Measurements from ENCODE around the gene ORMDL3. TPM values are rescaled to one million over a fixed set of nuclear protein-coding genes. Genes with fewer than 3 reads are reported as not detected.

The ORMDL3 gene
- total RNA-seq, 2 donors from 2014 or later: 39.7 to 50.4 TPM

DNA sequence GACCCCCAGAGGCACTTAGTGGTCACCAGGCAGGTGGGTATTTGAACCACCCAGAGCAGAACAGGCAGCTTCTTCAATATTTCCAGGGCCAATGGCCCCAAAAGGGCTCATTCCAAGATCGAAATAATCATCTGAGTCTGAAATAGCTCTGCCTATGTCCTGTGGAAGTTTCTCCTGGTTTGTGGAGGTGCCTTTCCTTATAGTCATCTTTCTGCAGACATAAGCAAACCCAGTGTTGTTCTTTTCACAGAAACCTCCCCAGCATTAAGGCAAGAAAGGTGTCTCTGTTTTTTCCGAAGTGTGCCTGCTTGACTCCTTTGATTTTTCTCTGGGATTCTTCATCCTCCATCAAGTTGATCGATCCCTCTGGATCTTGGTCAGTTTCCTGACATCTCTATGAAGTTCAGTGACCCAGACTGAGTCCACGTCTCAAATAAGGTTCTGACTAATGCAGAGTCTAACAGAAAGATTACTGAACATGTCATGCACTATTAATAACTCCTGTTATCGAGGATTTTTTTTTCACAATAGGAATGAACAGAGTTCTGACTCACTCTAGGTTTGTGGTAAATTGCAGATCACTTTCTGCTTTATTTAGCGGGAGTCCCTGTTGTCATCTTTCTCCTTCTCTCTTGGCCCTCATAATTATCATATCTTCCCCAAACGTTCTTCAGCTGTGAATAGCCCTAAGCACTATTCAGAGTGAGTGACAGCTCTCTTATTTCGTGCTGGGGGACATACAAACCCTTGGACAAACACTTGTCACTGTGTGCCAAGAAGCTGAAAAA is 1.7 kb upstream of the ORMDL3 start:
- ATAC-seq (peak; percentile 28 to 61), DNase-seq (no peak)
- intact Hi-C loops (cut with DNase I): no loop called here

DNA sequence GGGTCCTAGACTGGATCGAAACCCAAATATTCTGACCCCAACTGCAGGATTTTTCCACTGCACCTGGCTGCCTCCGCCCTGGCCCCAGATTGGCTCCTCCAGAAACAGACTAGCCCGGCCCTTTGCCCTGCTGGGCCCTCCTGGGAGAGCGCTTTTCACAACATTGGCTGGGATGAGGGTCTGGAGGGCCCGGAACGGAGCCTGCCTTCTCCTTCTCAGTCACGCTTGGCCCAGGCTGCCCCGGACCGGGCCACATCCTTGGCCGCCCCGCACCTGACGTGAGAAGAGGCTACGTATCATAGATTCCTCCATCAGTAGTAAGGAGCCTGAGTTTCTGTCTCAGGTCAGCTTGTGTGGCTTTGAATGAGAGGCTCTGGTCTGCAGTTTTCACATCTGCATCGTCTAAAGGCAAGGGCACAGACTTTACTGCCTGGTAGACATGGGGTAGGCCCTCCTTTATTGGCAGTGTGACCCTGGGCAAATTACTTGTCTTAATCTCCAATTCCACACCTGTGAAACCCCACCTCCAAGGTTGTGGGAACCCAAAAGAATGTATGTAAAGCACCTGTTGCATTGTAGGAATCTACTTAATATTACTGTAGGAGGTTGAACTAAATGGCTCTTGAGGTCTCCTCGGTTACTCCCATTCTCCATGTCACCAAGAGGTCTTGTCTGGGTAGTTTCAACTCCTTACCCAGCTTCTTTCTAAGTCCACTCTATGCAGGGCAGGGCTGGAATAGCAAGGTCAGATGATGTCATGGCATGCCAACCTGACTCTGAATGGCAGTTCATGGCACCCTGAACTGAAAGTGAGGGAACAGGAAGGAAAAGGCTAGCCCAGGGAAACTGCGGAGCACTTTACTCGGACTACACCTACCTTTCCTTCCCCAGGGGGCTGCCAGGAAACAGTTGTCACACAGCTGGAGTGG is 792 bp upstream of the ORMDL3 start:
- intact Hi-C loops (cut with DNase I): no loop called here
- peak; percentile 52 to 53 for ATAC-seq

DNA sequence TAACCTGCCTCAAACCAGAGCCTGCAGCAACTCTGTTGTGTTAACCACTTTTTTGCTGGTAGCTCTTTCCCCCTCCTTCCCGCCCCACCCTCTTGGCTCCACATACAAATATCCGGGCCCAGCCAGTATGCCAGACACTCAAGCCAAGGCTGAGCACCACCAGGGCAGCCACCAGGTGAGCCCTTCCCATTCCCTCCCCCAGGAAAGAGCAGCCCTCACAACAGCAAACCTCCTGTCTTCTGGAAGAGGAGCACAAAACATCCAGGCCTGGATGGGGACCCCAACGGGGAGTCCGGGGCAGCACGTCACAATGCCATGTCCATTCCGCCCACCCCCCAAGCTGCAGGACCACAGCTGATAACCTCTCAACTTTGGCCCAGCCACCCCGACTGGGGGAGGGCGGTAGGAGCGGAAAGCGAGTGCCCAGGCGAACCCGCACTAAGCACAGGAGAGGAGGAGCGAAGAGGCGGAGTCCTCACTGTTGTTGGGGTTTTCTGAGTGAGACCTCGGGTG is 757 bp downstream of the ORMDL3 start:
- intact Hi-C loops (cut with DNase I): no loop called here
- peak; percentile 28 for DNase-seq
- ATAC-seq: peak; percentile 23 to 29

More for the DNA sequence above, 792 bp upstream of the ORMDL3 start:
- peak; percentile 56 for DNase-seq

DNA sequence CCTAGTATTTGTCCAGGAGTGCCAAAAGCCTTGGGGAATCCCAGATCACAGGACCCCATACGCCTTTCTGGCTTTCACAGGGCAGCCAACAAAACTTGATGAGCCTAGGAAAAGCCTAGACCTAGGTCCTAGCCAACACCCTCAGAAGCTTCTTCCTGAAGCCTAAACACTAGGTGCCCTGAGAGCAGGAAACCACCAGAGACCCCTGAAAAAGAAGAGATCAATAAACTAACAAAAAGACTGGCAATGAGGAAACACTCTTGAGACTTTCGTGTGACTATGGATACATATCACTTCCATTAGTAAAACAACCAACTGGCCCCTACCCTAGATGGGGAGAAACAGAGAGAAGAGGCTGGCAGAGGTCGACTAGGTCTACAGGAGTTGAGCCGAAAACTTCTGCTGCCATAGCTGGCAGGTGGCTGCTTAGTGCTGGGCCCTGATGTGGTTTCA is 1.2 kb downstream of the ORMDL3 start:
- DNase-seq (no peak), ATAC-seq (no peak)
- intact Hi-C loops (cut with DNase I): no loop called here

DNA sequence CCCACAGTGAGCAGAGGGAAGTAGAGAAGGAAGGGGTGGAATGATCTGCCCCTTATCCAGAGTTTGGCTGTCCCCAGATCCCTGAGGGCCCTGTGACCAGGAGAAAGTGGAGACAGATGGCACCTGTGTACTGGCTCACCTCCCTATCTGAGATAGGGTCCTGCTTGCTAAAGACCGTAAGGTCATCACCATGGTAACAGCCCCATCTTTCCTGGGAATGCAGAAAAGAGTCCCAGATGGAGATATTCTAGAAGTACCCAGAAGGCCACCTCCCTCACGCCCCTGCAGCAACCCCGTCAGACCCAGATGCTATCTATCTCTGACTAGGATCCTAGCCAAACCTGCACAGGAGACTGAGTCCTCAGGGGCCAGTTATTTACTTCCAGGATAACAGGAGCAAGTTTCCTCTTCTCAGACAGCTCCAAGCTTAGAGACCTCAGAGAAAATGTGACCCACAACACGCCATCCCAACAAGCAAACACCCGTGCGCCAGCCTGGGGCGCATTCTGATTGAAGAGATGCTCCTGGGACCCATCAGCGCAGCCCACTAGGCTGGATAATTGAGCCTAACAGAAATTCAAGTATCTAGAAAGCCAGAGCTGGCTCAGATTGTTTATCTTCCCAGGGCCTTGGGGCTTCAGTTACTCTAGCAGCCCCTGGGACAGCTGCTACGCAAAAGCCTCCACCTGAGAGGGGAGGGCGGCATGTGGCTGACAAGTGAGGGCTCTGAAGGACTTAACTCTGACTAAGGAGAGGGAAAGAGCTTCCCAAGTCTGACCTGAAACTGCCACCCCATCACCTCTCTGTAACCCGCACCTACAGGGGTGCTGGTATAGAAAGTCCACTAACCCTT is 1.9 kb downstream of the ORMDL3 start:
- ATAC-seq (no peak), DNase-seq (no peak)
- intact Hi-C loops (cut with DNase I): no loop called here

DNA sequence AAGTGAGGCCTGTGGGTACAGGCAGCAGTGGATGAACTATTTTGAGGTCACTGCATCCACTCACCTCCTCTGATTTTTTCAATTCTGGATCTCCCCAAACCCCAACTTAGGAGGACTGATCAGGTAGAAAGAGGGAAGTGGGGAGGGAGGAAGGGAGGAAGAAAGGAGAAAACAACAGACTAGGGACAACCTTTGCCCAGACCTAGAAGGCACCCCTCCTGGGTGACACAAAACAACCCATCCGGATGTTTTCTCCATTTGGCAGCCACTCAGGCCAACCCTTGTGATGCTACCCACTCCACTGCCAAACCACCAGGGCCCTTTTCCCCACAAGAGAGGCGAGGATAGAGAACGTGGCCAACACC is 2.7 kb downstream of the ORMDL3 start:
- ATAC-seq (no peak), DNase-seq (no peak)
- intact Hi-C loops (cut with DNase I): no loop called here

DNA sequence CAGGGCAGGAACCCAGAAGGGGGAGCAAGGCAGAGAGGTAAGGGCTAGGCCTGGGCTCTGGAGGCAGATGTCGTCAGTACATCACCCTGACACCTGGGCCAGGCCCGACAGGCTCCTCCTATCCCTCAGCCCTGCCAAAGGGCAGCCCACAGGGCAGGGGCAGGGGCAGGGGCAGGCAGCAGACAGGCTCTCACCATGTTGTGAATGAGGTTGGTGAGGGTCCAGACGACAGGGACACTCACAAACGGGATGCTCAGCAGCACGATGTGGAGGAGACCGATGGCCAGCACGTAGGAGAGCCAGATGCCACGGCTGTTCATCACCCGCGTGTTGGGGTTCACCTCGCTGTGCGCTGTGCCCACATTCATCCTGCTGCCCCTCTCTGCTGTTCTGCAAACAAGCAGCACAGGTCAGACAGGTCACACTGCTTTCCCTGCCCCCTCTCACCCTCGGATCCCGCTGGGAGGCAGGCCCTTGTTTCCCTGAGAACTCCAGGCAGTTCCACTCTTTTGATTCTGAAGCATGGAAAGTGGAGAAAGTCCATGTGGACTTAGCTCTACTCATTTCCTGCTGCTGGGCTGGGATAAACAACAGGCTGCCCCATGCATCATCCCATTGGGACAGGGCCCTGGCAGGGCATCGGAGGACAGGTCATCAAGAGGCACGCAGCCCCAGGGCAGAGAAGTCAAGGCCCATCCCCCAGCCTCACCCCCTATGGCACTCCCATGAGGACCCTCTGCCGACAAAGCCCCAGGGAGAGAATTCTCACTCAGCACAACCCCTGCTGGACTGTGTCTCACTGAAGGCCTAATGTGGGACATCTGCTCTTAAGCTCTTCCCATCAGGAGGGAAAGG is 3.3 kb downstream of the ORMDL3 start:
- ATAC-seq: no peak
- no peak for DNase-seq

DNA sequence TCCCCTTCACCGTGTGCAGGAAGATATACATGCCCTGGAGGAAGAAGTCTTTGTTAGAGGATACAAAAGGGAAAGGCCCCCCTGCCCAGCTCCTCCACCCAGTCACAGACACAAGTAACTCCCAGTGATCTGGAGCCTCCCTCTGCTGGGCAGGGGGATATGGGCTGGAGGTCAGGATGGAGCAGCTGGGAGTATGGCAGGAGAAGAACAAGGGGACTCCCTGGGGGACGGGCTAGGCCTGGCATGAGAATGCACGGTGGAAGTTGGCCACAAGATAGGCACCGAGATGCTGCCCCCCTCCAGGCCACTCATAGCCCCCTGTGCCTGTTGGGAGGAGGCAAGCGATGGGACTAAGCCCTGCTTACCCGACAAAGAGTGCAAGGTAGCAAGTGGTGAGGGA is 4.2 kb downstream of the ORMDL3 start:
- no peak for ATAC-seq
- intact Hi-C loops (cut with DNase I): no loop called here
- no peak for DNase-seq

More for the DNA sequence above, 3.3 kb downstream of the ORMDL3 start:
- intact Hi-C loops (cut with DNase I): no loop called here

DNA sequence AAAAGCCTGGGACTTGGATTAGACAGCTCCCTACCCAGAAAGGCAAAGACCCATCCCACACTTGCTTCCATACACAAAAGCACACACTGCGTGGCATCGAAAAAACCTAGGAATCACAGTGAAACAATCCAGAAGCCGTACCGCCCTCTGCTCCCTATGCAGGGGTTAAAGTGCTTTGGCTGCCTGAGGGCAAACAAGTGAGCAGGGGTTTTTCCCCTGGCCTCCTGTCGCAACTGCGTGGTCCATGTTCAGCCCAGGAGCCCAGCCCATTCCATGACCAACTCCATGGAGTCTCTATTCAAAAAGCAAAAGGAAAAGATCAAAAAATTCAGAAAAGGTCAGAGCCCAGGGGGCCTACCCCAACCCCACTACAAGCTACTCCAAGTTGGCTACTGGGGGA is 5.4 kb downstream of the ORMDL3 start:
- ATAC-seq (no peak), DNase-seq (no peak)
- intact Hi-C loops (cut with DNase I): no loop called here

DNA sequence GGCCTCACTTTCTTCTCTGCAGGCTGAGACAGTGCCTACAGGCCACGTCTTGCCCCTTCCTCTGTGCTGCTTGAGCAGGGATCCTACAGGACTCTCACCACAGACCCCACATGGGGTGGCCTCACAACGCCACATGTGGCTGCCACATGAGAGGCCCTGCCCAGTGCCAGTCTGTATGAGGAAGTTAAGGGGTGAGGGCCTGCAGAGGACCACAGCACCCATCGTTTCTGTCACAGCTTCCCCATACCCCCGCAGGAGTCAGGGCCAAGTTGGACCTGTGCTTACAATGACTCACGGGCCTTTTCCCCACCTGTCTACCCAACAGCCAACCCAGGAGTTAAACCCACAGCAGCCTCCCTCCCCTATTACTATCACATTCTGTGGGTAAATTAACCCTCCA is 6.1 kb downstream of the ORMDL3 start:
- no peak for DNase-seq
- intact Hi-C loops (cut with DNase I): no loop called here
- no peak for ATAC-seq

DNA sequence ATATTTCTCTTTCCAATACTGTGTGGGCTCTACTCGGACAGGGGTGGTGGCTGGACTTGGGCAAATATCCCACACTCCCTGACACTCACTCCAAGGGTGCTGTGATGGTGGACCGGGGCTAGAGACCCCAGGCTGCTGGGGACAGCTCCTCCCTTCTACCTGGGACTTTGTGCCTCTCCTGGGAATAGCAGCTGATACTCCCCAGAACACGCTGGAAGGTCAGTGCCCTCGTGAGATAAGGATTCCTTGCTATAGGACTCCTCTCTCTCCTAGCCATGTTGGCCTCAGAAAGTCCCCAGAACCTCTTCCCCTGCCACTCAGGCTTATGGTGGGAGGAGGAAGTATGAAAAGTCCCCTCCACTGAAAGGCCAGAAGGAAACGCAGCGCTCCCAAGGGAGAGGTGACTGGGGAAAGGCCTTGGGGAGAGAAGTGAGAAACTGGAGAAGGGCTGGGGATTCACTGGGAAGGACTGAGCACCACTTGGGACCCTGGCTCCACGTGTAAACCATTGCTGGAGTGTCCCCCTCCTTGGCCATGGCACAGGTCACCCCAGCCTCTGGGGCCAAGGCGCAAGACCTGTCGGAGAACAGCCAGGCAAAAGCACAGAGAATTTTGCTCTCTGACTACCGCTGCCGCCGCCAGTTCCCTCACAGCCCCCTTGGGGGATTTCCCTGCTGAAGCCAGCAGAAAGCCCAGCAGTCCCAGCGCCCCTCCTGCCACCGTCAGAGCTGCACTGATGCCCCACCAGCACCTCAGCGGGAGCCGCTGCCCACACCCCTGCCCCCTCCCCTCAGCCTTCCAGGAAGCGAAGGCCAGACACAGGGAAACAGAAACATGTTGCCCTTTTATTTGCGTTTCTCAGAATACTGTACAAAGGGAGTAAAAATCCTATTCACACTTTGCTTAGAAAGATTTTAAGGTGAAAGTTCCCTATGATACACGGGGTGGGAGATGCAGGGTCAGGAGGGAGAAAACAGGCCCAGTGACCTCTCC is 6.9 kb downstream of the ORMDL3 start:
- intact Hi-C loops (cut with DNase I): no loop called here
- ATAC-seq (no peak), DNase-seq (no peak)

DNA sequence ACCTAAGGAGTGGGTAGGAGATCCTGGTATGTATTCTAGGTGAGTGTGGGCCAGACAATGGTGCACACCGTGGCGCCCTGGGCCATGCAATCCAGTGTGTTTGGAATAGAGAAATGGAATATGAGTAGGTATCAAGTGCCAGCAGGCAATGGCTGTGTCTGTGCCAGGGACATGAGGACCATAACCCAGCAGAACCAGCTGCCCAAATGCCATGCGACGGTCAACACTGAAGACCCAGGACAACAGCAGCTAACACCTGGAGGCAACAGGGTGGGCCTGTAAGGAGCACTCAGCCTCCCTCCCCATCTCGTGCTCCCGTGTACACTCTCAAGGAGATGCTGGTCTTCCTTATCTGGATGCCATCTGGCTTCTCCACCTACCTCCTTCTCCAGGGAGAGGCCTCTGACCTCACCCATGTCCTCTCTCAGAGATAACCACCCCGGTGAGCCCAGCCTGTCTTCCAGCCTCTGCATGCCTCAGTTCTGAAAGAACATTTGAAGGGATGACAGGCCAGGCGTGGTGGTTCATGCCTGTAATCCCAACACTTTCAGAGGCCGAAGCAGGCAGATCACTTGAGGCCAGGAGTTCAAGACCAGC is 8.2 kb downstream of the ORMDL3 start:
- intact Hi-C loops (cut with DNase I): no loop called here
- ATAC-seq: no peak
- no peak for DNase-seq

DNA sequence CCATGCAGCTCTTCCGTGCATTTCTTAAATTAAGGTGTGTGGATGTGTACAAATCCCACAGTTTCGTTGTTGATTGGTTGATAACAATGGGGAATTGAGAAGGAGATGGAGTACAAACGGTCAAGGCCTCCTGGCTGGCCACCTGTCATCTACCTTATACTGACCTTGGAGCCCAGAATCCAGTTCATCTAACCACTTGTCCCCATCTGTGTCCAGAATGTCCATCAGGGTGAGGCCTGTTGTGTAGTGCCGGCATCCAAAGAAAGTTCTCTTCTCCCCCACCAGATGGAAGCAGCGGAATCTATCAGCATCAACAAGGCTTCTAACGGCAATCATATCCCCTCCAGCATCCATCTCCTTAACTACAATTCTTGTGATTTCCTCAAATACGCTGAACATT is 10.5 kb downstream of the ORMDL3 start:
- DNase-seq: no peak
- intact Hi-C loops (cut with DNase I): no loop called here
- no peak for ATAC-seq

DNA sequence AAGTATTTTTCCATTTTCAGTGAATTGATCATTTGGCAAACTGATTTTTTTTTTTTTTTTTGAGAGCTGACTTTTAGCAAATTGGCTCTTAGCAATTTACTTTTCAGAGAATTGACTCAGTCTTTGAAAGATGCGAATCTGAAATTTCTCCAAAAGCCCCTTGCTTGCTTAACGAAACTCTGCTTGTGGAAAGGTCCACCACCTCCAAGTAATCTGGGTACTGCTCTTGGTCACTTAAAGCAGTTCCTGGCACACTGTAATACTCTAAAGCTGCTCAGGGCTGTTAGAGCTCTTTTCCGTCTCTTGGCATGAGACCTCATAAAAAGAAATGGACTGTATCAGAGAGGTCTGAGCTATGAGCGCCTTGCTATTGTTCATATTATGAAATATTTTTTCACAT is 11.8 kb downstream of the ORMDL3 start:
- no peak for DNase-seq
- ATAC-seq: peak in 1 of 2 donors; percentile 30
- intact Hi-C loops (cut with DNase I): no loop called here

DNA sequence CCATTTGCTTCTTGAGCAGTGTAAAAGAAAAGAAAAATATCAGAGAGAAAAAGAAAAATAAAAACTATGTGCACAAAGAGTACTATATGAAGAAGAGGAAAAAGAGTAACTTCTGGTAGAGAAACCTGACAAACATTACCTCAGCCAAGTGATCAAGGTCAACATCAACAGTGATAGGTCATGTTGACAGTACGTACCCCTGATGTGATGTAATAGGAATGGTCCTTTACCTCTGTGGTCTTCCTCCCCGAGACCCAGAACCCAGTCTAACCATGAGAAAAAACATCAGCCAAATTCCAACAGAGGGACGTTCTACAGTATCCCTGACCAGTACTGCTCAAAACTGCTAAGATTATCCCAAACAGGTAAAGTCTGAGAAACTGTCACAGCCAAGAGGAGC is 13.4 kb downstream of the ORMDL3 start:
- DNase-seq (no peak), ATAC-seq (no peak)
- intact Hi-C loops (cut with DNase I): no loop called here

DNA sequence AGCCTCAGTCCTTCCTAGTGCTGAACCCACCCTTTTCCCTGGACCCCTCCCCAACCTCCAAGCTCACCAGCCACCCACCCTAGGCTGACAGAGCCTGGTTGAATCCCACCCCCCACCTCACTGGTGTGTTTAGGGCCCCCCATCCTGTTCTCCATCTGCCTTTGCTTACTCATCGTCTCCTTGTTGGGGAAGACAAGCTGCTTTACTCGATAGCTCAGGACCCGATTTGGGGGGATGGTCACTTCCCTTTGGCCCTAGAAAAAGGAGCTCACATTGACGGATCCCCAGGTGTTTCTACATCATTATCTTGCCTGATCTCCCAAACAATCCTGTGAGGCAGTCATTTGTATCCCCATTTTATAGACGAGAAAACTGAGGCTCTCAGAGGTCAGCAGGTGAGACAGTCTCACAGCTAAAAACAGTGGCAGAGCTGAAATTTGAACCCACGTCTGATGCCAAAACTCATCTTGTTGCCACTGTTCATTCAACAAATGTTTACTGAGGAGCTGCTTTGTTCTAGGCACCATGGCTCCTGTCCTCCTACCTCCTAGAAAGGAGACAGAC is 18.5 kb downstream of the ORMDL3 start:
- intact Hi-C loops (cut with DNase I): no loop called here
- no peak for ATAC-seq

DNA sequence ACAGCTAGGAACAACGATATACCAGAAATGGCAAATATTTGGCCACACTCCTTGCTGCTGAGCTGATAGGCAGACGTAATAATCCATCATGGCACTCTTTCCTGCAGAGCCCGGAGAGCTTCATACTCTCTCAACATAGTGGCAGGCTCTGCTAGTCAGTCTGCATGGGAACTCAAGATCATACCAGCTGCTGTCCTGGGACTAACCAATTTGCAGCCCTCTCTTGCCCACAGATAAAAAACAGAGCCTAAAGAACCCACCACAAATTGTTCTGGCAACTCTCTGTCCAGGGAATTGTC is 22.5 kb downstream of the ORMDL3 start:
- intact Hi-C loops (cut with DNase I): no loop called here
- no peak for ATAC-seq
- no peak for DNase-seq

More for the DNA sequence above, 18.5 kb downstream of the ORMDL3 start:
- DNase-seq: no peak
